Measurements from ENCODE around the gene AQP6.

AQP6 gene

DNA sequence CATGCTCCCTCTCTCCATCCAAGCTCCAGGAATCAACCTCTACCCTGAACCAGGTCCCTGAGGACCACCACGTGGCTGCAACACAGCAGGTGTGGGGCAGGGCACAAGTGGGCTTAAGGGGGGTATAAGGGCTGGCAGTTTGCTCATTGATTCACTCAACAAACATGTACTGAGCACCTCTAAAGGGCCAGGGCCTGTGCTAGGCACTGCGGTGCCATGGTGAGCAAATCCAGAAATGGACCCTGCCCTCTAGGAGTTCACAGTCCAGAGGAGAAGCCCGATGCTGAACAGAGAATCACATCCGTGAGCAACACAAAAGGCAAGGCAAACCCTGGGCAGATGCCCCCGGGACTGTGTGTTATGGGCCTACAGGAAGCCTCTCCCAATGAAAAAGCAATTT lies 28.7 kb upstream of the AQP6 start:
- no peak for DNase-seq

DNA sequence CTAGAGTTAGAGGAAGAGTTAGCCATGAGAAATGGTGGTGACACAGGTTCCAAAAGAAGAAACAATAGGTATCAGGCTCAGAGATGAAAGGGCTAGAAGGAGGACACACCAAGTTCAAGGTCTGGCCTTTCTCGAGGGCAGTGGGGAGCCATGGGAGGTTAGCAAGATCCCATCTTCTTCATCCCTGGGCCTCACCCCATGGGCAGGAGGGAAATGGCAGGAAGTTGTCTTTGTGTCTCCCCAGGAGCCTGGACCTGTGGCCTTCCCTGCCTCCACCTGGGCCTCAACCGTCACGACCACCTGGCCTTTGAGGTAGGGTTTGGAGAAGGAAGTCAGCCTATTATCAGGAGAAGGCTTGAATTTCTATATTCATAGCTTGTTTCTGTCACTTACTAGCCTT lies 28.0 kb upstream of the AQP6 start:
- DNase-seq, result no peak

DNA sequence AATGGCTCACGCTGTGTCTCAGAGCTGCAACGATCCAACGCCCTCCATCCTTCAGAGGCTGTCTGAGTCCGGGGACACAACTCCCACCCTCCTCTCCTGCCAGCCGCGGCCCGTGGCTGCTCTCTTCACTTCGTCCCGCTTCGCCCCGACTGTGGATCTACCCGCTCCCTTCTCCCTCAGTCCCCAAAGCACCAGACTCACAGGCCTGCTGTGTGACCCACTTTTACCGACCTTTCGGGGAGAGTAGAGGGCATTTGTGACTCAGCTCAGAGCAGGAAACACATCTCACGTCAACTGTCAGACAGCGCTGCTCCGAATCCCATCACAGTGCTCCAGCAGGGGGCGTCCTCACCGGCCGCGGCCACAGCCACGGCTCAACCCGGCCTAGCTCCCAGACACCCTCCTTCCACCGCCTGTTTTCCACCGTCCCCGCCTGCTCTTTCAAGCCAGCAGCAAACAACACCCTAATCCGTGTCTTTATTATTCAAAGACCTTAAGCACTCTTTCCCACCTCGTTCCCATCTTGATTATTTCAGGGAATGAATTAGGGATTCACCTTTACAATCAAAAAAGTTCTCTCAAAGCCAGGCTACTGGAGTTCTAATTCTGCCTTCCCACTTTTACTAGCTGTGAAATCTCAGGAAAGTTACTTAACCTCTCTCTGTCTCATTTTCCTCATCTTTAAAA lies 27.2 kb upstream of the AQP6 start:
- DNase-seq, result peak; percentile 79

DNA sequence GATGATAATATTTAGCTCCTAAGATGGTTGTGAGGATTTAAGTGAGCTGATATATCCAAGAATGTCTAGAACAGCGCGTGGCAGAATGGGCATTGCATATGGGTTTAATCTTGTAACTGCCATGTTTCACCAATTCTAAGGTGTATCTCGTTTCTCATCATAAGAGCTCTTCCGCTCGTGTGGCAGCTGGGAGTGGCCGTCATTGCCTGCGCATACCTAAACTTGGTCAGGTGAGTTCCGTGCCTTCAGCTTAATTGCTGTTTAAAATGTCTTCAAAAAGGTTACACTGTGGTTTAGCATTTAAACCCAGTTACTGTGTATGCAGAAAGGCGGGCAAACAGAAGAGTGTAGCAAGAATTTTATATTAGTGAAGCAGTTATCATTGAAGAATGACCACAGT lies 26.7 kb upstream of the AQP6 start:
- DNase-seq, result peak in 1 of 2 donors; percentile 5

DNA sequence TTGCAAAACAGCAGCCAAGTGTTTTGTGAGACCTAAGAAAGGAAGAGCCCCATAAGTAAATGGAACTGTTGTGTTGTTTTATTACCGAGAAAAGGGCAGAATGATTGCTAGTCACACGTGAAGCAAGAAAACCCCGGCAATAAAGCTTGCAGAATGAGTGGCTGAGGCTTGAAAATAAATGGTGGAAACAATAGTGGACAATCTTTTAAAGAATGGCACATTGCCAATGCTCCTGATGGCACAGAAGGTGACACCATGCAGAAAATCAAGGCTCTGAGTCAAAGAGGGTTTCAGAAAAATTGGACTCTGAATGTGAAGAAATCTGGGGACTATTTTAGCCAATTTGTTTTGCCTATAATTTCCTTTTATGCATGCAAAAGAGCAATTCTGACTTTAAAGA lies 26.2 kb upstream of the AQP6 start:
- no peak for DNase-seq

DNA sequence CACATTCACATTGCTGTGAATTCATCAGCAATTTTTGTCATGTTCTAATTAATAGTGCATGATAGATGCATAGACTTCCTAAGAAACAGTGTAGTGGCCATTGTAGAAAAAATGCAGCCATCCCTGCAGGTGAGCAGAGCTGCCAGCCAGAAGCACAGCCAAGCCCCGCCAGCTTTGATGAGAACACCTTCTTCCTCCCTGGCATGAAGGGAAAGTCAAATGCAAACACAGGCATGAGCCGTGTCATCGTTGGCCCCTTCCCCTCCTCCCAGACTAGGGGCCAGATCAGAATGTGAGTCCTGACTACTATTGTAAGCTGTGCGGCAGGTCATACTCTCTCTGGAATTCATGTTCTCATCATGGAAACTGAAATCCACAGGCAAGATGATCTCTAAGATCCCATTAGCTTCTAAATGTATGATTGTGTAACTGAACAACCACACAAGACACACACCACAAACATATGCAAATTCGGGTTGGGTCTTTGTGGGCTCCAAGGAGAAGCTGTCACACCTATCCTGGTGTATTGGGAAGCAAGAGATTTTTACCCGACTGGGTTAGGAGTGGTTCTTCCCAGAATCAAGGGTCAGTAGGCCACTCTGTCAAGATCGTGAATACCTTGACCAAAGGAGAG lies 25.0 kb upstream of the AQP6 start:
- DNase-seq, result no peak

DNA sequence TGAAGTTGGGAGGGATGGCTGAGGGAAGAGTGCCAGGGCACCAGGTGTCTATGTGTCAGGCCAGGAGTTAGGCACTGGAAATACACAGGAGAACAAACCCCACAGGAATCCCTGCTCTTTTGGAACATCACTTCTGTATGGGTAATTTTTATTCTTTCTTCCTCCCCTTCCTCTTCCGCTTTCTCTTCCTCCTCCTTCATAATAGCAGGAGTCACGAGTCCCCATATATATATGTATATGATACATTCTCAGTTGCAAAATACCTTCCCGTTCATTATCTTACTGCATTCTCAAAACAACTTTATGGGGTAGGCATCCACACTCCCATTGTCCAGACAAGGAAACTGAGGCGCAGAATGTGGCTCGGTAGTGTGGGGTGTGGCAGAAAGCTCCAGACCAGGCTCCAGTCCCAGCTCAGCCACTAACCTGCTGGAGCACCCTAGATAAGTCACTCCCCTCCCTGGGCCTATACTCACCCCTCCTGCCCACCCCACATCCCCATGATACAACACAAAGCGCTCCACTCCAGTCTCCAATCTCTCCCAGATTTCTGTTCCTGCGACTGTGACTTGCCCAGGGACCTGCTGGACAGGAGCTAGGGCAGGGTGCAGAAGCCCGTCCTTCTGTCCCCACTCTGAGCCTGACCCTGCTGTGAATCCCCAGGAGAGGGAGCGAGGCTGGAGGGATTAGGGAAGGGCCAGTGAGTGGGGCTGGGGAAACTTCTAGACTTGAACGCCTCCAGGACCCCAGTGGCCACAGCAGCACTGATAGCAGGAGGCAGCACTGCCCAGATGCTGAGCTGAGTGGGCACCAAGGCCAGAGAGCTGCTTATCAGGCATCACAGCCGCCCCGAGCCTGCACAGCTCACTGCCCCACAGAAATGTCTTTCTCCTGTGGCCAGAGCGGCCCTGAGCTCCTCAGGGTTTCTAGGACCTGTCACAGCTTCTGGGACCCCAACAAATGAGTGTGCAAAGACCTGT lies 23.6 kb upstream of the AQP6 start:
- DNase-seq, result no peak

DNA sequence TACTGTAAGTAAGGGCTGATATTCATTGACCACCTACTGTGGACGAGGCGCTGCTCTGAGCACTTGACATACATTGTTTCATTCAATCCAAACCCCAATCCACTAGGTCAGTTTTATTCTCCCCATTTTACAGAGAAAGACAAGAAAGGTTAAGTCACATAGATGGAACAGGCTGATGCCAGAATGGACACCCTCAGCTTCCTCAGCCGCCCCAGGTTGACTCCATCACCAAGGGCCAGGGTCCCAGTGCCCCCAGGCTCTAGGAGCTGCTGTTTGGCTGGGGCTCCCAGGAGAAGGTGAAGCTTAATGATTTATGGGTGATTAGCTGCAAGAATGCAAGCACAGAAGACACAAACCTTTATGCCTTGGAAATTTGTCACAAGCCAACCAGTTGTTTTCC lies 22.9 kb upstream of the AQP6 start:
- DNase-seq, result no peak

DNA sequence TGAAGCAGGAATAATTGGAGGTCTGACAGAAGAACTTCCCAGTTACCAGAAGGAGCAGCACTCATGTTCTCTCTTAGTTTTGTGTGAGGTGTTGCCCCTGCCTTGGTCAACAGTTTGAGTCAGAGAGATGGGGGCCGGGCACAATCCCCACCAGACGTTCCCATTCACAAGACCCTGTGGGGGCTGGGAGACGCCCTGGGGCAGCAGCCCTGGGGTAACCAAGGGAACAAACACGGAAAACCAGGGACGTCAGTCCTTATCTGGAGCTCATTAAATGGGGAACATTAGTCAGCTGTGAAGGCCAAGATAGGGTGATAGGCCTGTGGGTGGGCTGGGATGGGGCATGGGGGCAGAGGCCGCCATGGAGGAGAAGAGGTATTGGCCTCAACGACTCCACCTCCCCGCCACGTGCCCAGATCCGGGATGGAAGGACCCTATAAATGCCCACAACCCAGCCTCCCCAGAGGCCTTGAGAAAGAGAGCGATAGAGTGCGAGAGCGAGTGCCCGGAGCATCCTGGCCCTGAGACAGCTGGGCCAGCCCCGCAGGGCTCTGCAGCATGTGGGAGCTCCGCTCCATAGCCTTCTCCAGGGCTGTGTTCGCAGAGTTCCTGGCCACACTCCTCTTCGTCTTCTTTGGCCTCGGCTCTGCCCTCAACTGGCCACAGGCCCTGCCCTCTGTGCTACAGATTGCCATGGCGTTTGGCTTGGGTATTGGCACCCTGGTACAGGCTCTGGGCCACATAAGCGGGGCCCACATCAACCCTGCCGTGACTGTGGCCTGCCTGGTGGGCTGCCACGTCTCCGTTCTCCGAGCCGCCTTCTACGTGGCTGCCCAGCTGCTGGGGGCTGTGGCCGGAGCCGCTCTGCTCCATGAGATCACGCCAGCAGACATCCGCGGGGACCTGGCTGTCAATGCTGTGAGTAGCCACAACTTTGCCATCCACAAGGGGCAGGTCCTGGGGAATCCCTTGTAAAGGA lies 22.2 kb upstream of the AQP6 start, which contains the start of gene AQP2:
AQP2 (plus strand) TSS at position 465 of the 979 bp plus-strand sequence; CDS start at position 559, 94 bp downstream.
- DNase-seq, result no peak

DNA sequence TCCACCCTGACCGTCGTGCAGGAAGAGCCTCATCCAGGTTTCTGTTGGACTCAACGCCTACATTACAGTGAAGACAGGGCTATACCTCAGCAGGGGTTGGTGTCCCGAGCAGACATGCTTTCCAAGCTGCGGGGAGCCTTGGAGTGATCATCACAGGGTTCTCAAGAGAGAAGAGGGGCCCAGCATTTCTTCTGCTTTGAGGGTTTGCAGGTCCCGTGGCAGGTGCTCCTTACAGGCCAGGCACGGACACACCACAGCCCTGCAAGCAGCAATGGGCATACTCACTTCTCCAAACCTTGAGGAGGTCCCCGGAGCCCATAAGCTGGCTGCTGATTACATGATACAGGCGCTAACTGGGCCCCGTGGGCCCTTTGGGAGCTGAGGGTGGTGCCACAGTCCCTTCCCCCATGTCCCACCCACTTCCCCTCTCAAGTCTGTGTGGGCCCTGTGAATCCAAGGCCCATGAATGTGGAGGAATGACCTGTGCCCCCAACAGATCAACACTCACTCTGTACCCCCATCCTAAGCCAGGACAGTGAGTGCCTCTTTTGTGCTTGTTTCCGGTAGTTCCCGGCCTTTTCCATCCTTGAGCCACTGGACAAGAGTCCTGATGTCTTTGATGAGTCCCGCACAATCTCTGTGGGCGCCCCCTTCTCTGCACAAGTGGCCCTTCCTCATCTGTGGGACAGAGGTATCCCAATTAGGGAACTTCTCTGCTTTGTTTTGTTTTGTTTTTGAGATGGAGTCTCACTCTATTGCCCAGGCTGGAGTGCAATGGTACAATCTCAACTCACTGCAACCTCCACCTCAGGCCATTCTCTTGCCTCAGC lies 21.1 kb upstream of the AQP6 start:
- DNase-seq, result no peak

DNA sequence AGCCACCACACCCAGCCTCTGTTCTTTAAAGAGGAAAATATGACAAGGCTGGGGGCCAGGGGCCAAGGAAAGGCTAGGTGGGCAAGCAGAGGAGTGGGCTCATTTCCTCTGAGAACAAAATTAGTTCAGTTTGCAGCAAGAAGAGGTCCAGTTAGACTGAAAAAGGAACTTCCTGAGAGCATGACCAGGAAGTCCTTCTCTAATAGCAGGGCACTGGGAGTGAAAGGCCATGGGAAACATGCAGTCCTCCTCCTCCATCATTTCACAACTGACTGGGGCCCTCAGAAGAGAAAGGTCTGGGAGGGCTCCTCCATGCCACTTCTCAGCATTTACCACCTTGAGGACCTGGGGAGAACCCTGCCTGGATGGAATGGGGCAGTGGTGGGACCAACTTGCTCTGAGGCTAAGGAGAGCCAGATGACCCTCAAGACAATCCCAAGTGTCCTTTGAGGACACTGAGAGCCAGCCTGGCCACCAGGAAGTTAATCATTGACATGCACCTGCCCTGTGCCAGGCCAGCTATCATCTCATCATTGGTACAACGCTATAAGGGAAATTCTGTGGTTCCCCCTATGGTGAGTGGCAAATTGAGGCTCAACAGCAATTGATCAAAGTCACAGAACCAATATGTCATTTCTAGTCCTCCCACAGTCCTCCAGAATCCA lies 20.2 kb upstream of the AQP6 start:
- no peak for DNase-seq

DNA sequence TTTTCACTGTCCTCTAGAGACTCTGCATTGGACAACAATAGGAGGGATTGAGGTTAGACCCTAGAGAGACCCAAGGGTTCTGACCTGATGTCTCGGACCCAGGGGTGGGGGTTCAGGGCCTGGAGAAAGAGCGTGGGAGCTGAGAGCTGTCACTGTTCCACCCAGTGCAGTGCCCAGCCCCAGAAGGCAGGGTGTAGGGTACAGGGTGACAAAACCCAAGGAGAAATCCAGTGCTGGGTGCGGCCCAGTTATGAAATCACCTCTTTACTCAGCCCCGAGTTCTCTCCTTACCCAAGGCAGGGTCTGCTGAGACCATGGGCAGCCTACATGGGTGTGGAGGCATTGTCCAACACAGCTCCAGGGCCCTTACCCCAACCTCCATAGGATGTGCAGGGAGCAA lies 19.6 kb upstream of the AQP6 start:
- no peak for DNase-seq

DNA sequence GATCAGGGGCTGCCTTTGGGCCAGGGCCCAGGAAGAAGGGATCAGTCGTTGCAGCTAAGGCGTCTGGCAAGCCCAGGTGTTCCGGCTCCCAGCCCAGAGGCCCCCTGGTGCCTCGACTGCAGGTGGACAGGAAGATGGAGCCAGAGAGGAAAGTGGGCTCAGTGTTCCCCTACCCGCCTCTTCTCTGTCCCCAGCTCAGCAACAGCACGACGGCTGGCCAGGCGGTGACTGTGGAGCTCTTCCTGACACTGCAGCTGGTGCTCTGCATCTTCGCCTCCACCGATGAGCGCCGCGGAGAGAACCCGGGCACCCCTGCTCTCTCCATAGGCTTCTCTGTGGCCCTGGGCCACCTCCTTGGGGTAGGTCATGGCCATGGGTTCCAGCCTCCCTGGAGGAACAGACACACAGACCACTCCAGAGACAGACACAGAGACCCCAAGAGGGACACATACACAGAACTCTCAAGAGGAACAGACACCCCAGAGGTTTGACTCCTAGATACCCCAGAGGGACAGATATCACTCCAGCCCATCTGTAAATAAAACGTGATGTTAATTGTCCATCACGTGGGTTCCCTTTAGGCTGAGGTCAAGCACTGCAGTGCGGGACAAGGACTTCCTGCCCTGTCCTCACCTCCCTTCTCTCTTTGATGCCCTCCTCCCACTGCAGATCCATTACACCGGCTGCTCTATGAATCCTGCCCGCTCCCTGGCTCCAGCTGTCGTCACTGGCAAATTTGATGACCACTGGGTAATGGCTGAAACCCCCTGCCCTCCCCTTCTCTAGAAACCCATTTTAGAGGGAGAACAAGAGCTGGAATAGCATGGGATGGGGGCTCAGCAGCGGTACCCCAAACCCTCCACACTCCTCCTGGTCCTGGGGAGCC lies 18.5 kb upstream of the AQP6 start:
- no peak for DNase-seq

DNA sequence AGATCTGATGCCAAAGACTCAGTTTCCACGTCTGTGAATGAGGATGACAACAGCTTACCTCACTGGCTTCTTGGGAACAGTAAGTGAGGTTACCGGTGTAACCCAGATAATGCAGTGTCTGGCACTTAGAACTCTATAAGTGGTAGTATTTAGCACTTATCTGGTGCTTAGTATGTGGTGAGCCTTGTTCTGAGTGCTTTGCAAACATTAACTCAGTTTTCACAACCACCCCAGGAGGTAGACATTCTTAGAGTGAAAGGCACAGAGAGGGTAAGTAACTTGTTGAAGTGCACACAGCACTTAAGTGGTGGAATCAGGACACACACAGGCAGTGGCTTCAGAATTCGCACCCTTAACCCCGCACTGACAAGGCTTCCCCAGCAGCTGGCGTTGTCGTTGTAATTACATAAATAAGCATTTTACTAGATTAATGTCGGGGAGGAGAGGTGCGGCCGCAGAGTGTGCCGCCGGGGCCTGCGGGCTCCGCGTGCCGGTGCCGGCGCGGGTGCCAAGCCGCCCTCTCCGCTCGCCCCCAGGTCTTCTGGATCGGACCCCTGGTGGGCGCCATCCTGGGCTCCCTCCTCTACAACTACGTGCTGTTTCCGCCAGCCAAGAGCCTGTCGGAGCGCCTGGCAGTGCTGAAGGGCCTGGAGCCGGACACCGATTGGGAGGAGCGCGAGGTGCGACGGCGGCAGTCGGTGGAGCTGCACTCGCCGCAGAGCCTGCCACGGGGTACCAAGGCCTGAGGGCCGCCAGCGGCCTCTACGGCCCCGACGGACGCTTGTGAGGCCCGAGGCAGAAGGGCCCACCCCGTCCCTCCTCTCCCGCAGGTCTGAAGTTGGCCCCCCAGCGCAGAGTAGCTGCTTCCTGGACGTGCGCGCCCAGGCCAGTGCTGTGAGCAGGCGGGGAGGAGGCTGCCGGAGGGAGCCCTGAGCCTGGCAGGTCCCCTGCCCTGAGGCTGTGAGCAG lies 17.6 kb upstream of the AQP6 start:
- no peak for DNase-seq

DNA sequence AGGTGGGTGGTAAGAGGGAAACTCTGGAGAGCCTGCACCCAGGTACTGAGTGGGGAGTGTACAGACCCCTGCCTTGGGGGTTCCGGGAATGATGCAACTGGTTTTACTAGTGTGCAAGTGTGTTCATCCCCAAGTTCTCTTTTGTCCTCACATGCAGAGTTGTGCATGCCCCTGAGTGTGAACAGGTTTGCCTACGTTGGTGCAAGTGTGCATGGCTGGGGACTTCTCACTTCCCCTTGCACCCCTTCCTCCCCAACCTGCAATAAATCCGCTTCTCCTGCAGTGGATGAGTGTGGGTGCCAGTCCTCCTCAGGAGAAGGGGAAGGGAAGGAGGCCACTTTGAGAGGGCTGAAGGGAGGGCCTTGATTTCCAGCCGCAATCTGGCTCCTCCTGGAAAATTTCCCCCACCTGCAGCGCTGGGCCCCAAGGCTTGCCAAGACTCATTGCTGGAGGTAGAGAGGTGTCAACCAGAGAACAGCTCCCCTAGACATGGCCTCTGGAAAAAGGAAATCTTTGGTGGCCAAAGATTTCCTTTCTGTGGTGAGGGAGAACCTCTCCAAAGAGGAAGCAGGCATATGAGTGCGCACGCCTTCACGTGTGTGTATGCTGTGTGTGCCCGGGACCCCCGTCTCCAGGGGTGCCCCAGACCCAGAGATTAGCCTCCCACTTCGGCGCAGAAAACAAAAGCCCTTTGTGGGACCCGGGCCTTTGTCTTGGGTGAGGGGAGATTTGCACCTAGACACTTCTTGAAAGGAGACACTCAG lies 16.7 kb upstream of the AQP6 start:
- no peak for DNase-seq

DNA sequence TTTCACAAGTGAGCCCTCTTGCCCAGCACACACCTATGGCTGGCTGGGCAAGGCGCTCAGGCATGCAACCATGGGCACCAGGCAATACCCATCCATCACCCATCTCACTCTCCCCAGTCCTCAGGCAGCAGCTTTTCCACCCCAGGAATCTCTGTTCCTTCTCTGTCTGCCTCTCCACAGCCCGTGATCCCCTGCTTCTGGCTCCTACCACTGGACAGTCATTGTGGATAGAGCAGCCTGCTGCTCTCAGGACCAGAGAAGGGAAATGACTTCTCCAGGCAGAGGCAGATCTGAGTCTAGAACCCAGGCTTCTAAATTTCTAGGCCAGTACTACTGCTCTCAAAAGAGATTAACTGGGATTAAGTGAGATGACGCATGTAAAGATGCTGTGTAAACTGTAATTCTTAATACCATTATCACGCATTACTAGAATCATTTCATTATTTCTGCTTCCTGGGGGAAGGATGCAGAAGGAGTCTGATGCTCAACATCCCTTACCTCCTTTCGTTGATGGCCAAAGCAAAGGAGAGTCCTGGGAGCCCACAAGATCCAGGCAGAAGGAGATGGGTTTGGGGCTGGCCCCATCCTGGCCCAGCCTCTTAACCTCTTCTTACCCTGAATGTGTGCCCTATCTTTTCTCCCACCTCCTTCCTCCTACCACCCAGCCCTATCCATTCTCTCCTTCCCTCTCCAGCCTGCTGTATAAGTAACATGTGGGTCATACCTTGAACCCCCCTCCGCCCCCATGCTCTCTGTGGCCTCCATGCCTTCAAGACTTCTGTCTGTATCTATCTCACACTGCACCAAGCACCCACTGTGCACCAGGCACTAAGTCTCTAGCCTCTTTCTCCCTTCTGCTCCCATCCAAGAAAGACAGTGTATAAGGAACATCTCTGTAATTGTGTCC lies 15.8 kb upstream of the AQP6 start:
- no peak for DNase-seq

DNA sequence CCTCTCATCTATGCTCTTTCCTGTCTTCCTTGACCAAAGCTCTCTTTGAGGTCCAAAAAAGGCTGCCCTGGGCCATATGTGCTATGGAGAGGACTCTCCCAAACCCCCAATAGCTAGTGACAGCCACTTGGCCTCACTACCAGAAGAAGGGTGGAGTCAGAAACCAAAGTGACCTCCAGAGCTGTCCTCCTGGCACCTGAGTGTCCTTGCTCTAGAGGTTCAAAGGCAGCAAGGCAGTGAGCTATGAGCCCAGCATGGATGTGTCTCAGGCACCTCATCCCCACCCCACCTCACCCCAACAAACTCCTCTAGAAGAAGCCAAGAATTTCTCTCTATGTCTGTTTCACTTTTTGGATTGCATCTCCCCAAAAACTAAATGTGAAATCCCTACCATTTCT lies 15.2 kb upstream of the AQP6 start:
- DNase-seq, result no peak

Data from CD4-positive, alpha-beta T cell treated with Interleukin-4 for 1 hour (primary cell).